Hepatocyte (in vitro differentiated cells): ENCODE data around the gene NABP2. TPM values are rescaled to one million over a fixed set of nuclear protein-coding genes. Genes with fewer than 3 reads are reported as not detected.

Experiments
- DNase-seq: peaks from one replicate; pipeline ENCODE4 v3.0.0-alpha.2; 2016; ENCODE audit warnings: low spot score
- H2AFZ ChIP-seq: fragments of 200-600 bp; sonication (generic); 2 replicates; pipeline ENCODE4 v1.6.0; 2016; ENCODE audit warnings: antibody characterized with exemption, mild to moderate bottlenecking
- H3K27ac ChIP-seq: fragments of 200-600 bp; sonication (generic); 2 replicates; pipeline ENCODE4 v1.5.1; 2016; ENCODE audit warnings: mild to moderate bottlenecking
- H3K27me3 ChIP-seq: fragments of 200-600 bp; sonication (generic); 2 replicates; pipeline ENCODE4 v1.6.1; 2016
- H3K36me3 ChIP-seq: fragments of 200-600 bp; sonication (generic); replicated peaks from 2 replicates; pipeline ENCODE4 v1.5.1; 2016; ENCODE audit warnings: low read depth; ENCODE audit not compliant: insufficient read depth
- H3K4me1 ChIP-seq: fragments of 200-600 bp; sonication (generic); 2 replicates; pipeline ENCODE4 v1.5.1; 2016; ENCODE audit warnings: mild to moderate bottlenecking, moderate library complexity; ENCODE audit not compliant: insufficient read depth
- H3K4me2 ChIP-seq: fragments of 200-600 bp; sonication (generic); 2 replicates; pipeline ENCODE4 v1.6.0; 2016
- H3K4me3 ChIP-seq: fragments of 200-600 bp; sonication (generic); 2 replicates; pipeline ENCODE4 v1.5.1; 2016; ENCODE audit warnings: mild to moderate bottlenecking
- H3K79me2 ChIP-seq: fragments of 200-600 bp; sonication (generic); 2 replicates; pipeline ENCODE4 v1.6.0; 2017; ENCODE audit warnings: mild to moderate bottlenecking
- H3K9me2 ChIP-seq: fragments of 200-600 bp; sonication (generic); replicated peaks from 2 replicates; pipeline ENCODE4 v1.6.0; 2017; ENCODE audit warnings: mild to moderate bottlenecking; ENCODE audit not compliant: insufficient read depth
- H3K9me3 ChIP-seq: fragments of 200-600 bp; sonication (generic); 2 replicates; pipeline ENCODE4 v1.5.1; 2016; ENCODE audit warnings: low read depth, mild to moderate bottlenecking
- H4K20me1 ChIP-seq: fragments of 200-600 bp; sonication (generic); 2 replicates; pipeline ENCODE4 v1.6.0; 2016; ENCODE audit warnings: mild to moderate bottlenecking; ENCODE audit not compliant: insufficient read depth, poor library complexity, severe bottlenecking
- CTCF ChIP-seq: fragments of 200-600 bp; sonication (generic); IDR thresholded peaks from 2 replicates; pipeline ENCODE4 v1.5.1; 2016; ENCODE audit warnings: antibody characterized with exemption, mild to moderate bottlenecking; ENCODE audit not compliant: poor library complexity
- EZH2 ChIP-seq: fragments of 200-600 bp; sonication (generic); IDR thresholded peaks from 2 replicates; pipeline ENCODE4 v1.6.1; 2016; ENCODE audit warnings: antibody characterized with exemption, mild to moderate bottlenecking, borderline replicate concordance
- EZH2phosphoT487 ChIP-seq: fragments of 200-600 bp; sonication (generic); IDR thresholded peaks from one replicate; pipeline ENCODE4 v1.6.1; 2018; ENCODE audit warnings: antibody characterized with exemption, mild to moderate bottlenecking, low read depth, moderate library complexity; ENCODE audit not compliant: unreplicated experiment, severe bottlenecking
- WGBS: methylation state at CpG from one replicate; pipeline ENCODE4 v1.1.6; 2016; ENCODE audit warnings: low lambda C conversion rate; ENCODE audit errors: missing lambda C conversion rate; 5-methylcytosine and 5-hydroxymethylcytosine counted together
- polyA plus RNA-seq: library from polyadenylated mRNA; unstranded; fragments of >200 nt; fragmentation: Nextera tagmentation; extraction: Ambion mirVana; gene quantifications from 2 replicates; pipeline ENCODE4 v1.2.1, GENCODE V29; 2016
- total RNA-seq: library from RNA; depleted of rRNA; stranded (reverse); fragments of >200 nt; gene quantifications from 2 replicates; pipeline ENCODE4 v1.2.3, GENCODE V29; 2014

NABP2 gene
- total and polyA plus RNA-seq, 2 experiments from 2014 or later, result 12.4 to 21.9 TPM

DNA sequence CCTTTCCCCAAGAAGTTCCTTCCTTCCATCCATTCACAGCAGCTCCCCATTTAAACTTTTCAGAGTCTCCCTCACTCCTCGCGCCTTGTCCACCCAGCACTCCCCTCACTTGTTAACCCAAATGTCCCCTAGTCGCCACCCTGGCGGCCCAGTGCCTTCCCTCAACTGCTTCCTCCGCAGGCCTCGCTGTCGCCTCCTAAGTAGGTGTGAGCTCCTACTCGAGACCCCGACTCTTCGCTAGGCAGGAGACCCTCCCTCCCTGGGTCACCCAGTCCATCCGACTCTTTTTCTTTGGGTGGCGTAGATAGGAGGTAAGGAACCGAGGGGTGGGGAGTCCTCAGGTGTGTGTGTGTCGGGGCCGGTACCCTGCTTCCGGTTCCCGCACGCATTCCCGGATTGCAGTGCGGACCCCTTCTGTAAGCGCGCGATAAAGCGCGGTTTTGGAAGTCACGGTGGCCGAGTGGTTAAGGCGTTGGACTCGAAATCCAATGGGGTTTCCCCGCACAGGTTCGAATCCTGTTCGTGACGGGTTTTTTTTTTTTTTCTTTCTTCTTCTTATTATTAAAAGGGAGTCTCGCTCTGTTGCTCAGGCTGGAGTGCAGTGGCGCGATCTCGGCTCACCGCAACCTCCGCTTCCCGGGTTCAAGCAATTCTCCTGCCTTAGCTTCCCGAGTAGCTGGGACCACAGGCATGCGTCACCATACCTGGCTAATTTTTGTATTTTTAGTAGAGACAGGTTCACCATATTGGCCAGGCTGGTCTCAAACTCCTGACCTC, 34.0 kb upstream of the NABP2 start:
- no peaks in the 10 kb centered on the region for H3K9me3 ChIP-seq
- H3K4me3 ChIP-seq, result peak overlapping the region; percentile 99
- peaks cover 8% of the 10 kb centered on the region for H4K20me1 ChIP-seq
- H3K4me1 ChIP-seq, result peaks cover 7% of the 10 kb centered on the region
- H3K27ac ChIP-seq, result peak overlapping the region; percentile 99
- H3K9me2 ChIP-seq, result no peaks in the 10 kb centered on the region
- WGBS, result 3% methylated on average over 42 of the region's 42 CpGs
- TF ChIP-seq CTCF, result no peak
- no peak for TF ChIP-seq EZH2
- TF ChIP-seq EZH2phosphoT487, result no peak
- H3K36me3 ChIP-seq, result no peaks in the 10 kb centered on the region
- peak; percentile 92 for DNase-seq
- peak overlapping the region; percentile 96 for H3K4me2 ChIP-seq
- H3K27me3 ChIP-seq, result no peaks in the 10 kb centered on the region
- peaks cover 41% of the 10 kb centered on the region for H3K79me2 ChIP-seq
- H2AFZ ChIP-seq, result peak overlapping the region; percentile 100

- Histone ChIP-seq H3K4me3 (peak overlapping the region; percentile 22), H2AFZ (peak overlapping the region; percentile 61), H4K20me1 (peaks cover 8% of the 10 kb centered on the region), H3K27me3 (no peaks in the 10 kb centered on the region), H3K79me2 (peaks cover 34% of the 10 kb centered on the region), H3K36me3 (no peaks in the 10 kb centered on the region), H3K27ac (peak overlapping the region; percentile 99), H3K9me2 (no peaks in the 10 kb centered on the region), H3K4me2 (peak overlapping the region; percentile 96), H3K4me1 (peaks cover 7% of the 10 kb centered on the region), H3K9me3 (no peaks in the 10 kb centered on the region)
- WGBS, result 21% methylated on average over 9 of the region's 9 CpGs
- DNase-seq, result no peak
- TF ChIP-seq EZH2phosphoT487 (no peak), CTCF (no peak), EZH2 (no peak)
Measured at GRCh38 chr12:56190695-56191155, 33.4 kb upstream of the NABP2 start.

DNA sequence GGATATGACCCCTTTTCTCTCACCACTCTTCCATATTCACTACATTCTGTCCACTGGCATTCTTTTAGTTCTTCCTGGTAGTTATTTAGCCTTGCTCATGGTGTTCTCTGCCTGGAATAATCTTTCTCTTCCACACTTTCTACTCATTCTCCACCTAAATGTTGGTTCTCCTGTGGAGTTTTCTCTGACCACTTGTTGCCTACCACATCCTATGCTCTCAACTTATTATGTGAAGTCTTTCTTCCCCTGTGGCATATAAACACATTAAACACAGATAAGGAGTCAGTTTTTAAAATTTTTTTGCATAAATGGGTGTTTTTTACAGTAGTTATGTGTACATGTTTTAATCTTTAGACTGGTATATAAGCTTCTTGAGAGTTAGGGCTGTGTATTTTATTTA, 31.6 kb upstream of the NABP2 start:
- no peak for DNase-seq
- TF ChIP-seq EZH2phosphoT487 (no peak), CTCF (no peak), EZH2 (no peak)
- Histone ChIP-seq H3K4me2 (no peak overlapping the region), H3K79me2 (peaks cover 16% of the 10 kb centered on the region), H3K9me3 (no peaks in the 10 kb centered on the region), H3K27me3 (no peaks in the 10 kb centered on the region), H3K36me3 (no peaks in the 10 kb centered on the region), H2AFZ (no peak overlapping the region), H3K27ac (no peak overlapping the region), H3K4me1 (peaks cover 6% of the 10 kb centered on the region), H3K4me3 (no peak overlapping the region), H3K9me2 (no peaks in the 10 kb centered on the region), H4K20me1 (no peaks in the 10 kb centered on the region)
